ENCODE measurements around the gene CTDNEP1.

The CTDNEP1 gene

GRCh38 chr17:7214300-7215135, 37.0 kb downstream of the CTDNEP1 start:
- peak; percentile 98 for DNase-seq

DNA sequence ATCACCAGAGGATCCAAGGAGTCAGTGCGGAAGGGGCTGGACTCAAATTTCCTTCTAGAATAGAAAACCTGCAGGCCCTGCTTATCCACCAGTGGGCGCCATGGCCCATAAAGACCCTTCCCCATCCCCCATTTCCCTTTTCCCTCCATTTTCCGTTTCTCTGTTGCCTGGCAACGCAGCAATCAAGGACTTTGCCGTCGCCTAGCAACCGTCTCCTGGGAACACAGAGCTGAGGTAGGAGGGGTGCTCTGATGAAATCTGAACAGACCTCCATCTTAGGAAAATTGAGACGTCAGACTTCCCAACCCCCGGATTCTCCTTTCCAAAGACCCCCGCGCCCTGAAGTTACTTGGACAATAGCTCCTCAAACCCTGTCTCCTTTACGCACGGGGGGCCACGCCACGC, 37.6 kb downstream of the CTDNEP1 start:
- DNase-seq: peak; percentile 81

DNA sequence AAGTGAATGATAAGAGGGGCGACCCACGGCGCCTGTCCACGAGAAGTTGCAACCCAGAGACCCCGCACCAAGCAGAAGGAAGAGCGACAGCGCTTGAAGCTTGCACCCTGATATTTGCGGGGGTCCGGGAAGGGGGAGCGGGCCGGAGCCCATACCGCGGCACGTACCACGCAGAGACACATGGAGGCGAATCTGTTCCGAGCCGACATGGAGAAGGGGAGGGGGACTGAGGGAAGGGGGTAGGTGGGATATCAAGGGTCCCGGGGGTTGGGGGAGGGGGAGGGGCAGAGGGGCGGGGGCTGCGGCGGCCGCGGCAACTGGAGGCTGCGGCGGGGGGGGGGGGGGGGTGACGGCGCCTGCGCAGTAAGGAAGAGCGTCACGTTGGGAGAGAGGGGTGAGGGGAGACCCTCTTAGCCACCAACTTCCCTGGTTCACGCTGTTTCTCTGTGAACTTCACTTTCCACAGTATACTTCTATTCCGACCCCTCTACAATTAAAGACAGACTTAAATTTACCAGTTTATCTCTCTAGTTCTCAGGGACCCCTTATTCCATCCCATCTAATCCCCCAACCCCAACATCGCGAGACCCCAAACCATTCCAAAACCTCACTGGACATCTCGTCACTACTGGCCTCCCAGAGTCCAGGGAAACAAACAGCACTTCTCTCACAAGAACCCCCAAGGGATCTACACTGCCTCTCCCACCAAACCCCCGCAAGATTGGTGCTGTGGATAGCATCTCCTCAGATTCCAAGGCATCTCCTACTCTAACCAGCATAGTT, 39.9 kb downstream of the CTDNEP1 start:
- no peak for DNase-seq

GRCh38 chr17:7208754-7209460, 42.6 kb downstream of the CTDNEP1 start:
- no peak for DNase-seq

DNA sequence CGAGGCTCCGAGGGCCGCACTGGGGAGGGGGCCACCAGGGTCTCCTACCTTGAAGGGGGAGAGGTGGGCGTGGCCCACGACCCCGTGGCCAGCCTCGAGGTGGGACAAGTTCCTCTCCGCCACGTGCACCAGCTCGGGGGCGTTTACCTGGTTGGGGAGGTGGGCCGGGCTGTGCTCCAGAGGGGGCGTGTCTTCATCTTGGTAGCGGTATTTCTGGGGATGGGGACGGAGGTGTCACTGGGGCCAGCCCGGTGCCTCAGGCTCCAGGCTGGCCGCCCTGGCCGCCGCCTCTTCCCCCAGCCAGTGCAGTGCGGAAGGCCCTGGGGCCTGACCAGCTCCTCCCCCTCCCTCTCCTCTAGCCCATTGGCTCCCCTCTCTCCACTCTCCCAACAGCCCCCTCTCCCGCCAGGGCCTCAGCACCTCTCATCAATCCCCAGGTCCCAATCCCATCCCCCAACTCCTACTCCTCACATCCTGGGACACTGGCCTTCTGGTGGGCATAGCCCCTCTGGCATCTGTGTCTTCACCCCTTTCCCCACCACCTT, 43.4 kb downstream of the CTDNEP1 start:
- no peak for DNase-seq

DNA sequence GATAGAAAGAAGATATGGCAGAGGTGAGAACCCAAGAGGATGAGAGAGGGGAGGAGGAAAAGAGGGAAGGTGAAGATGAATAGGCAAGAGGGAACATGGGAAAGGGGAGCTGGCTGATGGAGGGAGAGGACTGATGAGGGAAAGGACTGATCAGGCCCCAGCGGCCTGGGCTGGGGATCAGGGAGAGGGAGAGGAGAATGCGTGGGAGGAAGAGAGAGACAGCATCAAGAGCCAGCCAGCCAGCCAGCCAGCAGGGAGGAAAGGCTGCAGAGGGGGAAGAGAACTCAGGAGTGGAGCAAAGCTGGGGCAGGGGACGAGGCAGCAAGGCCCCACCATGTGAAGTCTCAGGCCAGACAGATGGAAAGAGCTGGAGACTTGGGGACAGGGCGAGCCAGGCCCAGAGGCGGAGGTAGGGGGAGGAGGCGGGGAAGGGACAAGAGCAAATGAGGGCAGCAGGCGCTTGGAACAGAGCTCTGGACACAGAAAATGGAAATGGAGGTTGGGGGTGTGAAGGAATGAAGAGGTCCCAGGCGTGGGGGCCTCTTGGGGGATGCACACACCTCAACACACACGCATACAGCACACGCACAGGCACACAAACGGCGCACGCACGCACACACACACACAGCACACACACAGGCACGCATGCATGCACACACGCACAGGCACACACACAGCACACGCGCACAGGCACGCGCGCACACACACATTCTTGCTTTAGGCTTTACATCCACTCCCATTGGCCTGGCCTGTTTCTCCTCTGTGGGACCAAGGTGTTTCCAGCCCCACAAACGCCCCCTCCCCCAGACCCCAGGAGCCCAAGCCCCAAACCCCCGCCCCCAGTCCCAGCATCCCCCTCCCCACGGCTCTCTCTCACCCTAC, 44.2 kb downstream of the CTDNEP1 start:
- no peak for DNase-seq

DNA sequence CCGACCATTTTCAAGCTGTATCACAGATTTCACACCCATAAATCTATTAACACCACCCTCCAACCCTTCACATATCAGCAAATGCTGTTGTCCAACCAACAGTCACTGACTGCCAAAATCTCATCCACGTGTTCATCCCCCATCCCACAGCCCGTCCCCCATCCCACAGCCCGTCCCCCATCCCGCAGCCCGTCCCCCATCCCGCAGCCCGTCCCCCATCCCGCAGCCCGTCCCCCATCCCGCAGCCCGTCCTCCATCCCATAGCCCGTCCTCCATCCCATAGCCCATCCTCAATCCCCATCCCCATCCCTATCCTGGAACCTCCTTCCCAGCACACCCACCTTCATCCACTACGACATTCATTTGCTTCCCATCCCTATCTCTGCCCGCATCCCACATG, 46.0 kb downstream of the CTDNEP1 start:
- no peak for DNase-seq

DNA sequence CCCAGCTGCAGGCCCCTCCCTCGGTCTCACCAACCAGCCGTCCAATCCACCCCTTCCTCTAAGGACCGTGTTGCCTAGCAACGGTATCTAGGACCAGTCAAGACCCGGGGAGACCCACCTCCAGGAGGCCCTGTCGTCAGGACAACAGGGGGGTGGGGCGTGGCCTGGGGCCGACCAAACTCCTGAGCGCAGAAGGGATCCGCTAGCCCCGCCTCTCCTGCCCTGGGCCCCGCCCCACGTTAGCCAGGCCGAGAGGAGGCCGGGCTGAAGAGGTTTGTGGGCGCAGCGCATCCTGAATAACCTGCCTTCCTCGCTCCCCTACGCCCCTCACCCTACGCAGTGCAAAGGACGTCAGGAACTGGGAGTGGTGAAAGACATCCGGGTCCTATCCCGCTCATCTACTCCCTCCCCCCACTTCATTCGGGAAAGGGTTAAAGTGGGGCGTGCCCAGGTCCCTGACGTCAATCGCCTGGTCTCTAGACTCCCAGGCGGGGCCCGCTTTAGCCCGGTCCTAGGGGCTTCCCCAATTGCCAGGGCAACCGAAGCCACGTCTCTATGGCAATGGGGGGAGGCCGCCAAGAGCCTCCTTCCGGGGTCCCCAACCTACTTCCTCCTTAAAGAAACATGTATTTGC, 46.6 kb downstream of the CTDNEP1 start:
- DNase-seq: peak; percentile 82

DNA sequence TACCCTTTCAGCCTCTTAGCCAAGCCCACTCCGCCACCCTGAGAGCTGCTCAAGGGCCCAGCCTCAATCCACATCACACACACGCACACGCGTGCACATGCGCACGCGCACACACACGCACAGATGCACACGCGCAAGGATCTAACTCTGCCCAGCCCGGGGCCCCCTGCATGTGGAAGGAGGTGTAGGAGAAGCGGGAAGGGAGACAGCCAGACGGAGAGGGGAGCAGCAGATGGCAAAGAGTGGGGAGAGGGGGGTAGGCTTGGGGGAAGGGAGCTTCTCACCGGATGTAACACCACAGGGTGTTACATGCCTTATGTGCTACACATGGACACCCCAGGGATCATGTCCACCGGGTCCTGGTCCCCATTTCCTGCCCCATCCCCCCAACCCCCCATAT, 47.2 kb downstream of the CTDNEP1 start:
- DNase-seq: no peak

DNA sequence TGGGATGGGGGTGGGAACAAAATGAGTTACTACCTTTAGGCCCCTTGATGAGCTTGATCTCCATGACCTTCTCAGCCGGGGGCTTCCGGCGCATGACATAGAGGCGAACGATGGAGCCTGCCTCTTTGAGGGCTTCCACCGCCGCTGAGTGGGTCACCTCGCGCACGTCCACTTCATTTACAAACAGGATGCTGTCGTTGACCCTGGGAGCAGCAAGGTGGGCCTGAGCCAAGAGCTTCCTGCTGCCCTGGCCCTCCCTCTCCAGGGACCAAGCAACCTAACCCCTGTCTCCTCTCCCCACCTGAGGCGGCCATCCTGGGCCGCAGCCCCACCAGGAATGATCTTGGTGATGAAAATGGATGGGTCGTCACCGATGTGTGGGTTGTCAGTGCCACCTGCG, 48.1 kb downstream of the CTDNEP1 start:
- DNase-seq: no peak

DNA sequence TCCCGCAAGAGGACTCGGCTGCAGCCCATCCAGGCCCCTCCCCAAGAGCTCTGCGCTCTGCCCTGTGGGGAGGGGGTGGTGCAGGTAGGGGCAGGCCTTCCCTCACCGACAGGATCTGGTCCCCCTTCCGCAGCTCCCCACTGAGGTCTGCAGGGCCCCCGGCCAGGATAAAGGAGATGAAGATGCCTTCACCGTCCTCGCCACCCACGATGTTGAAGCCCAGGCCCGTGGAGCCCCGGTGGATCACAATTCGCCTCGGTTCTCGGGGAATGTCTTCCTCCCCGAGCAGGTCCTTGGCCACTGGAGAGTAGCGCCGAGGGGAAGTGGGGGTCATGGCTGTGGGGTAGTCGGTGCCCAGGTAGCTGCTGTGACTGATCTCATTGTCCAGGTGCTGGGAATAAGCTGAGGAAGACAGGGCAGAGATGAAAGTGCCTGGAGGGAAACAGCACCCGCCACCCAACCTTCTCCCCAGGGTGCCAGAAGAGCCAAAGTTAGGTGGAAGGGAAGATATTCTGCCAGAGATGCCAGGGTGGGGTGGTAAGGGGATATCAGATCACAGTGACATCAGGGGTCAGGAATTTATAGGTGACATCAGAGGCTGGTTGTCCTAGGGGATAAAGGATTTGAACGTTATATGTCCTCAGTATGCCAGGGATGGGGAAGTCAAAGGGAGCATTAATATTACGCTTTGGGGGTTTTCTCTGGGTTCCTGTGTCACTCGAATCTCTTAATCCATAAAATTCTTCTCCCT, 54.7 kb downstream of the CTDNEP1 start:
- DNase-seq: no peak

DNA sequence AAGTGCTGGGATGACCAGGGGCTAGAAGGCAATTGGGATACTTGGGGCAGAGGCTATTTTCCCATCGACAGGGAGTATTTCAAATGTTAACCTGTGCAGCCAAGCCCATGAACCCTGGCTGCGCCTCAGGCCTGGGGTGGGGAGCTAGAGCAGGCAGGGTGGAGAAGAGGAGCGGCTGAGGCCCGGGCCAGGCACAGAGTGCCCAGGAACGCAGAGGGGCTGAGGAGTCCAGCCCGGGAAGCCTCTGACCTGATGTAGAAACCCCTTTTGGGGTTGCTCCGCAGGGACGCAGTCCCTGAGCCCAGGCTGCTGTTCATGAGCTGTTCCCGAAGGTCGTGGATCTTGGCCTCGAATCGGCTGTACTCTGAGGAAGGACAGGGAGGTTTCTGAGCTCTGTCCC, 55.6 kb downstream of the CTDNEP1 start:
- no peak for DNase-seq

All from hematopoietic multipotent progenitor cell treated with erythropoietin and hydrocortisone succinate and interleukin-3 and kit ligand, for 8 days (in vitro differentiated cells).